Measurements from ENCODE around the gene DYSF.

DYSF gene

GRCh38 chr2:71417300-71418202 is 35.8 kb upstream of the DYSF start:
- H3K27me3 ChIP-seq (ENCODE audit: control insufficient read depth, low read length), result no peaks in the 10 kb centered on the region
- peaks cover 27% of the 10 kb centered on the region for H3K36me3 ChIP-seq (ENCODE audit: control insufficient read depth, low read length)
- no peak overlapping the region for H3K27ac ChIP-seq (ENCODE audit: low read depth, low read length)
- peak overlapping the region; percentile 58 for H3K4me2 ChIP-seq (ENCODE audit: low read length)
- H3F3A ChIP-seq (ENCODE audit: control insufficient read depth, insufficient read depth), result no peaks in the 10 kb centered on the region
- TF ChIP-seq CTCF (IDR thresholded peaks at IDR 0.05; ENCODE audit: low read depth, low read length, poor library complexity, severe bottlenecking) (no peak), EZH2phosphoT487 (IDR thresholded peaks at IDR 0.05; ENCODE audit: borderline replicate concordance, low read length) (no peak)
- no peaks in the 10 kb centered on the region for H3K79me2 ChIP-seq (ENCODE audit: control insufficient read depth, low read length)
- no peaks in the 10 kb centered on the region for H3K9me2 ChIP-seq (replicated peaks; ENCODE audit: control insufficient read depth, low read length)
- no peaks in the 10 kb centered on the region for H3K9me3 ChIP-seq (ENCODE audit: control insufficient read depth, insufficient read depth, low read length)
- peaks cover 3% of the 10 kb centered on the region; the same call in 1 of the 2 replicates for H3K4me1 ChIP-seq (ENCODE audit: control insufficient read depth, low read length)
- H3K4me3 ChIP-seq (ENCODE audit: low read length), result peak overlapping the region; percentile 60
- H4K20me1 ChIP-seq (ENCODE audit: control insufficient read depth, insufficient read depth, low read depth, low read length), result no peaks in the 10 kb centered on the region

- H3K27ac ChIP-seq (ENCODE audit: low read depth, low read length), result no peak overlapping the region
- no peak overlapping the region for H3K4me2 ChIP-seq (ENCODE audit: low read length)
- H3K4me1 ChIP-seq (ENCODE audit: control insufficient read depth, low read length), result peaks cover 3% of the 10 kb centered on the region; the same call in 1 of the 2 replicates
- no peaks in the 10 kb centered on the region for H3K27me3 ChIP-seq (ENCODE audit: control insufficient read depth, low read length)
- no peaks in the 10 kb centered on the region for H3K9me2 ChIP-seq (replicated peaks; ENCODE audit: control insufficient read depth, low read length)
- no peaks in the 10 kb centered on the region for H4K20me1 ChIP-seq (ENCODE audit: control insufficient read depth, insufficient read depth, low read depth, low read length)
- H3K36me3 ChIP-seq (ENCODE audit: control insufficient read depth, low read length), result peaks cover 43% of the 10 kb centered on the region
- H3K79me2 ChIP-seq (ENCODE audit: control insufficient read depth, low read length), result no peaks in the 10 kb centered on the region
- H3K4me3 ChIP-seq (ENCODE audit: low read length), result no peak overlapping the region
- TF ChIP-seq EZH2phosphoT487 (IDR thresholded peaks at IDR 0.05; ENCODE audit: borderline replicate concordance, low read length) (no peak), CTCF (IDR thresholded peaks at IDR 0.05; ENCODE audit: low read depth, low read length, poor library complexity, severe bottlenecking) (no peak)
- no peaks in the 10 kb centered on the region for H3F3A ChIP-seq (ENCODE audit: control insufficient read depth, insufficient read depth)
- H3K9me3 ChIP-seq (ENCODE audit: control insufficient read depth, insufficient read depth, low read length), result no peaks in the 10 kb centered on the region
Observed at GRCh38 chr2:71419145-71419544, 34.2 kb upstream of the DYSF start.

DNA sequence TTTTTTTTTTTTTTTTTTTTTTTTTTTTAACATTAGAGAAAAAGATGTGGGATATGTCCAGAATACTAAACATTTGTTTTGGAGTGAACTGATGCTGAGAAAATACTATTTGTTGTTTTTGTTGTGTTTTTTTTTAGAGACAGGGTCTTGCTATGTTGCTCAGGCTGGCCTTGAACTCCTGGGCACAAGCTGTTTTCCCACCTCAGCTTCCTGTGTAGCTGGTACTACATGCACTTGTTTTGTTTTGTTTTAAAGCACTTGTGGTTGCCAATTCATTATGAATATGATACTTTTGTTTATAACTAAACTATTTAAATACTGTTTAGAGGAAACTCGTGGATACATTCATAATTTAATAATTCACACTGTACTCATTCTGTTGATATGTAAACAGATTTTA is 33.4 kb upstream of the DYSF start:
- no peaks in the 10 kb centered on the region for H3F3A ChIP-seq (ENCODE audit: control insufficient read depth, insufficient read depth)
- H4K20me1 ChIP-seq (ENCODE audit: control insufficient read depth, insufficient read depth, low read depth, low read length), result no peaks in the 10 kb centered on the region
- no peaks in the 10 kb centered on the region for H3K9me3 ChIP-seq (ENCODE audit: control insufficient read depth, insufficient read depth, low read length)
- H3K4me2 ChIP-seq (ENCODE audit: low read length), result no peak overlapping the region
- TF ChIP-seq CTCF (IDR thresholded peaks at IDR 0.05; ENCODE audit: low read depth, low read length, poor library complexity, severe bottlenecking) (no peak), EZH2phosphoT487 (IDR thresholded peaks at IDR 0.05; ENCODE audit: borderline replicate concordance, low read length) (no peak)
- peaks cover 3% of the 10 kb centered on the region; the same call in 1 of the 2 replicates for H3K4me1 ChIP-seq (ENCODE audit: control insufficient read depth, low read length)
- no peak overlapping the region for H3K27ac ChIP-seq (ENCODE audit: low read depth, low read length)
- H3K79me2 ChIP-seq (ENCODE audit: control insufficient read depth, low read length), result no peaks in the 10 kb centered on the region
- no peak overlapping the region for H3K4me3 ChIP-seq (ENCODE audit: low read length)
- H3K9me2 ChIP-seq (replicated peaks; ENCODE audit: control insufficient read depth, low read length), result no peaks in the 10 kb centered on the region
- H3K36me3 ChIP-seq (ENCODE audit: control insufficient read depth, low read length), result peaks cover 51% of the 10 kb centered on the region
- H3K27me3 ChIP-seq (ENCODE audit: control insufficient read depth, low read length), result no peaks in the 10 kb centered on the region
